T-cell (primary cell): ENCODE data around the gene ERO1B. TPM values are rescaled to one million over a fixed set of nuclear protein-coding genes. Genes with fewer than 3 reads are reported as not detected.
A peak's percentile ranks its signal among the peaks of the same experiment; 100 is the strongest.

Source experiments
- ATAC-seq, 4 experiments: fragments of 200-7000 bp in 3 of 4; fragments of 150-1000 bp in 1 of 4; cut with Tn5 transposase; replicated peaks in 1 of 4; 1 replicate in 3 of 4; 2 replicates in 1 of 4; pipeline ENCODE4 v1.10.0; 2021; ENCODE audit warnings: moderate library complexity in 3 of 4, mild to moderate bottlenecking in 2 of 4, moderate number of reproducible peaks in 1 of 4
- CTCF ChIA-PET, 2 donors: fragments of 300-600 bp; sonication (Branson Sonifier 250); formaldehyde crosslinking; loops; one replicate each; lab custom pipeline; 2022; ENCODE audit warnings: antibody characterized with exemption in 2 of 2; lab: Charles Lee
- POLR2A ChIA-PET, 2 donors: fragments of 300-600 bp; sonication (Branson Sonifier 250); formaldehyde crosslinking; loops; one replicate each; lab custom pipeline; 2022; ENCODE audit warnings: antibody characterized with exemption in 2 of 2; lab: Charles Lee
- DNase-seq, 35 experiments: peaks; one replicate each; pipeline versions ENCODE4 v3.0.0 to v3.0.0-alpha.2; 2013 to 2023
- H3K27ac ChIP-seq: one replicate; pipeline ENCODE4 v1.5.1; 2013; ENCODE audit warnings: low read length
- H3K27me3 ChIP-seq, 2 experiments: replicated peaks in 1 of 2; 1 replicate in 1 of 2; 2 replicates in 1 of 2; pipeline versions ENCODE4 v1.6.1 to v1.7.0; 2013; ENCODE audit warnings: low read length in 1 of 2, mixed read lengths in 1 of 2; ENCODE audit not compliant: control insufficient read depth in 2 of 2, insufficient read depth in 2 of 2; ENCODE audit errors: extremely low read depth in 1 of 2
- H3K36me3 ChIP-seq, 2 donors: 1 replicate in 1 of 2; 2 replicates in 1 of 2; pipeline versions ENCODE4 v1.6.1 to v1.7.0; 2013; ENCODE audit warnings: low read length in 1 of 2; ENCODE audit not compliant: control insufficient read depth in 2 of 2, insufficient read depth in 1 of 2; ENCODE audit errors: extremely low read depth in 1 of 2
- H3K4me1 ChIP-seq, 2 experiments: 1 replicate in 1 of 2; 2 replicates in 1 of 2; pipeline versions ENCODE4 v1.6.1 to v1.7.0; 2013; ENCODE audit warnings: low read length in 2 of 2, mixed read lengths in 1 of 2; ENCODE audit not compliant: insufficient read depth in 2 of 2, control insufficient read depth in 1 of 2; ENCODE audit errors: extremely low read depth in 1 of 2
- H3K4me3 ChIP-seq, 2 donors: 1 replicate in 1 of 2; 2 replicates in 1 of 2; pipeline versions ENCODE4 v1.5.1 to v1.7.0; 2013; ENCODE audit warnings: mild to moderate bottlenecking in 2 of 2, low read length in 1 of 2, moderate library complexity in 1 of 2; ENCODE audit not compliant: control insufficient read depth in 1 of 2; ENCODE audit errors: extremely low read depth in 1 of 2
- H3K9me3 ChIP-seq: 2 replicates; pipeline ENCODE4 v1.7.0; 2013
- H3K27ac Mint-ChIP-seq, 2 donors: one replicate each; pipeline ENCODE4 v1.8.0; 2020 to 2021; ENCODE audit warnings: mild to moderate bottlenecking in 2 of 2, mixed read lengths in 2 of 2
- H3K27me3 Mint-ChIP-seq, 2 donors: one replicate each; pipeline ENCODE4 v1.8.0; 2021 to 2022; ENCODE audit warnings: mixed read lengths in 2 of 2
- H3K36me3 Mint-ChIP-seq: one replicate; pipeline ENCODE4 v1.8.0; 2021; ENCODE audit warnings: mixed read lengths
- H3K4me1 Mint-ChIP-seq, 3 donors: one replicate each; pipeline ENCODE4 v1.8.0; 2020 to 2022; ENCODE audit warnings: mixed read lengths in 3 of 3, mild to moderate bottlenecking in 1 of 3
- H3K4me3 Mint-ChIP-seq, 3 donors: one replicate each; pipeline ENCODE4 v1.8.0; 2020 to 2022; ENCODE audit warnings: mild to moderate bottlenecking in 3 of 3, mixed read lengths in 3 of 3, moderate library complexity in 3 of 3
- H3K9me3 Mint-ChIP-seq, 3 donors: one replicate each; pipeline ENCODE4 v1.8.0; 2020 to 2022; ENCODE audit warnings: mixed read lengths in 3 of 3
- WGBS: methylation state at CpG from one replicate; pipeline ENCODE4 v1.1.5; 2013; ENCODE audit warnings: missing lambda C conversion rate; ENCODE audit not compliant: insufficient coverage; 5-methylcytosine and 5-hydroxymethylcytosine counted together
- total RNA-seq, 35 experiments: library from RNA in 6 of 35; stranded (reverse) in 6 of 35; fragments of 120-200 nt in 1 of 35; gene quantifications; one replicate each; pipeline versions ENCODE4 v1.2.1 to v1.2.4 and lab custom pipeline; 2013 to 2026

Gene ERO1B
- total RNA-seq, 5 donors from 2014 or later (not counting 1 experiment from before 2014, with no cell fraction given): 11.3 to 15.4 (median 12.4) TPM

DNA sequence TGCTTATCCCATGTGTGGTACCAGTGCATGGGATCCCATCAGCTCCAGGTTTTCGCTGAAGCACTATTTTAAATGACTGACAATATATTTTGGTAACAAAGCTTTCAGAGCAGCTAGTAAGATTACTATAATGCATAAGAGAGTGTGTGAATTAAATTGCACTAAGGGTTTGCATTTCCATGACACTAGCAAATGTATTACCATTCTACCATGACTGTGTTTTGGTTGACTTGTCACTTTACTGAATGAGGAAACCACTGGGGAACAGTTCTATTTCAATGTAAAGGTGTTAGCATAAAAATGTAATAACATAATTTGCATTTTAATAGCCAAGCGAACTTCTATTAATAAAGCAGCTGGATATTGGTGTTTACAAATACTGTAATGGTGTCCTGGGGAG, 31.7 kb upstream of the ERO1B start:
- ChIA-PET POLR2A (no interaction called here), CTCF (no interaction called here)
- Mint-ChIP-seq H3K27ac (no peak overlapping the region), H3K4me3 (no peak overlapping the region), H3K4me1 (no peaks in the 10 kb centered on the region), H3K9me3 (no peaks in the 10 kb centered on the region), H3K27me3 (peaks cover 7 to 13% of the 10 kb centered on the region in 2 donors), H3K36me3 (no peaks in the 10 kb centered on the region)
- no CpG with 5 or more reads among the region's 2 CpGs for WGBS
- Histone ChIP-seq H3K4me3 (no peak overlapping the region), H3K4me1 (no peaks in the 10 kb centered on the region), H3K9me3 (no peaks in the 10 kb centered on the region), H3K27ac (no peak overlapping the region), H3K36me3 (no peaks in the 10 kb centered on the region), H3K27me3 (peaks cover 0 to 4% of the 10 kb centered on the region in 2 experiments)
- ATAC-seq (no peak), DNase-seq (no peak)

DNA sequence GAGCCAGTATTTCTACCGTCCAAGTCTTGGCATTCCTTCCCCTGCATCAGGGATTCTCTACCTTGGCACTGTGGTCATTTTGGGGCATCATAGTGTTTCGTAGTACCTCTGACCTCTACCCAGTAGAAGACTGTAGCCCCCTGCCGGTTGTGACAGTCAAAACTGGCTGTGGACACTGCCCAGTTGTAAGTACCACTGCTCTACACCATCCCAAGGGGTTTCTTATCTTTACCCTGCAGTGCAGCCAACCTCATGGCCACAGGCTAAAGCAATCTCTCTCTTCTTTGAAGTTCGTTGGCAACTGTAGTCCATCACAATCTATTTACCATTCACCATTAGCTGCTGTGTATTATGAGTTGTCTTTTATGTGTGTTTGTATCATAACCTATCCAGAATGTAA, 29.3 kb upstream of the ERO1B start:
- DNase-seq: no peak
- peaks cover 7 to 12% of the 10 kb centered on the region in 2 donors for H3K27me3 Mint-ChIP-seq
- no peak overlapping the region for H3K27ac Mint-ChIP-seq
- Histone ChIP-seq H3K9me3 (no peaks in the 10 kb centered on the region), H3K36me3 (no peaks in the 10 kb centered on the region), H3K27ac (no peak overlapping the region), H3K4me3 (no peak overlapping the region), H3K27me3 (peaks cover 0 to 4% of the 10 kb centered on the region in 2 experiments), H3K4me1 (no peaks in the 10 kb centered on the region)
- 94% methylated on average over 2 of the region's 4 CpGs for WGBS
- H3K4me1 Mint-ChIP-seq: no peaks in the 10 kb centered on the region
- no peak for ATAC-seq
- no peaks in the 10 kb centered on the region for H3K9me3 Mint-ChIP-seq
- ChIA-PET CTCF (interaction anchor here in 1 of 2 donors (0.6 kb wide), 1 partner anchor 157 kb away, joined by 3 read pairs; no protein-coding TSS in a partner anchor), POLR2A (interaction anchor here in 1 of 2 donors (0.6 kb wide), 1 partner anchor 106 kb away, joined by 3 read pairs; no protein-coding TSS in a partner anchor)
- H3K4me3 Mint-ChIP-seq: no peak overlapping the region
- H3K36me3 Mint-ChIP-seq: no peaks in the 10 kb centered on the region

- H3K9me3 Mint-ChIP-seq: no peaks in the 10 kb centered on the region
- no peak overlapping the region for H3K4me3 Mint-ChIP-seq
- ATAC-seq (no peak), DNase-seq (no peak)
- H3K27me3 Mint-ChIP-seq: peaks cover 4 to 7% of the 10 kb centered on the region in 2 donors
- H3K4me3 ChIP-seq: no peak overlapping the region
- CTCF ChIA-PET: no interaction called here
- 100% methylated on average over 1 of the region's 5 CpGs for WGBS
- POLR2A ChIA-PET: no interaction called here
- no peak overlapping the region for H3K27ac ChIP-seq
- no peaks in the 10 kb centered on the region for H3K36me3 Mint-ChIP-seq
- no peak overlapping the region for H3K27ac Mint-ChIP-seq
- H3K36me3 ChIP-seq: no peaks in the 10 kb centered on the region
- H3K27me3 ChIP-seq: no peaks in the 10 kb centered on the region
- H3K9me3 ChIP-seq: no peaks in the 10 kb centered on the region
- H3K4me1 Mint-ChIP-seq: no peaks in the 10 kb centered on the region
- no peaks in the 10 kb centered on the region for H3K4me1 ChIP-seq
These were observed 27.1 kb upstream of the ERO1B start for GRCh38 chr1:236308827-236309226.

DNA sequence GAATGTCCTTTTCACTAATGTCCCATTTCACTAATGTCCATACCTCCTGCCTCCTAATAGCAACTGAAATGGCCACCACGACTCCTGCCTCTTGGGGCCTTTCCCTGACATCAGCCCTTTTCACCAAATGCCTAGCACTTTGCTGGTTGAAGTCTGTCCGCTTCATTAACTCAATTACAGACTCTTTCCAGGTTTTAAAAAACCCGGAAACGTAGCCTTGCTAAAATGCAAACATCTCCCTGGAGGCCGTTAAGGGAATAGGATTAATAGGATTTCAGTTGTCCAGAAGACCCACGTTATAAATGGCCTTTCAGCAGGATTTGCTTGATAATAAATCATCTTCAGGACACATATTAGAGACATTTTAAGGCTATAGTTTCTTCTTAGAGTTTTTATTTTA, 25.7 kb upstream of the ERO1B start:
- WGBS: no CpG with 5 or more reads among the region's 6 CpGs
- Histone ChIP-seq H3K9me3 (no peaks in the 10 kb centered on the region), H3K27me3 (no peaks in the 10 kb centered on the region), H3K4me1 (no peaks in the 10 kb centered on the region), H3K4me3 (no peak overlapping the region), H3K27ac (no peak overlapping the region), H3K36me3 (no peaks in the 10 kb centered on the region)
- Mint-ChIP-seq H3K27me3 (peaks cover 4 to 5% of the 10 kb centered on the region in 2 donors), H3K4me1 (no peaks in the 10 kb centered on the region), H3K36me3 (no peaks in the 10 kb centered on the region), H3K9me3 (no peaks in the 10 kb centered on the region), H3K4me3 (no peak overlapping the region), H3K27ac (no peak overlapping the region)
- POLR2A ChIA-PET: no interaction called here
- no peak for ATAC-seq
- no peak for DNase-seq
- CTCF ChIA-PET: interaction anchor here in 1 of 2 donors (0.6 kb wide), 1 partner anchor 202 kb away, joined by 3 read pairs; no protein-coding TSS in a partner anchor

DNA sequence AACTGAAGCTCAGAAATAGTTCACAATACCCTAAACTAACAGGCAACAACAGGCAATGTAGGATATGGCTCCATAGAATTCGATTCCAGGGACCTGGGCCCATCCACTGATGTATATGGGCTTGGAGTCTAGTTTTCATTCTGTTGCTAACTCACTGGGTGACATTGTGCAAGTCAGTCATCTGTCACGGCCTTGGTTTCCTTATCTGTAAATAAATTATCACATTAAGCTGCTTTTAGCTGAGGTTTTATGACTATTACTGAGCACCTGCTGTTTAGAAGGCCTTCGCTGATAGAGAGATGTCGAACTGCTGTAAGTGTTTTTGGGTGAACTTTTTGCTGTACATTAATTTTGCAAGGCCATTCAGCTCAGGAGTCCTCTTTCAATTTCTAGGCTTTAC, 22.9 kb upstream of the ERO1B start:
- no peak for ATAC-seq
- CTCF ChIA-PET: interaction anchor here in 1 of 2 donors (0.6 to 1.0 kb wide), 2 partner anchors 11 to 121 kb away, joined by 3 to 4 read pairs; no protein-coding TSS in a partner anchor
- H3K9me3 Mint-ChIP-seq: no peaks in the 10 kb centered on the region

GRCh38 chr1:236303675-236304074, 21.9 kb upstream of the ERO1B start:
- Mint-ChIP-seq H3K4me3 (no peak overlapping the region), H3K27ac (no peak overlapping the region), H3K27me3 (no peaks in the 10 kb centered on the region), H3K36me3 (no peaks in the 10 kb centered on the region), H3K4me1 (no peaks in the 10 kb centered on the region), H3K9me3 (no peaks in the 10 kb centered on the region)
- POLR2A ChIA-PET: no interaction called here
- Histone ChIP-seq H3K27me3 (no peaks in the 10 kb centered on the region), H3K4me3 (no peak overlapping the region), H3K4me1 (no peaks in the 10 kb centered on the region), H3K27ac (no peak overlapping the region), H3K9me3 (no peaks in the 10 kb centered on the region), H3K36me3 (no peaks in the 10 kb centered on the region)
- peak in 13 of 35 experiments; percentile 3 to 26 (median 14) for DNase-seq
- WGBS: 69% methylated on average over 2 of the region's 4 CpGs
- CTCF ChIA-PET: no interaction called here
- ATAC-seq: peak in 2 of 4 experiments; percentile 60 to 61

More for the DNA sequence above, 22.9 kb upstream of the ERO1B start:
- Histone ChIP-seq H3K4me3 (no peak overlapping the region), H3K27ac (no peak overlapping the region), H3K36me3 (no peaks in the 10 kb centered on the region), H3K27me3 (no peaks in the 10 kb centered on the region), H3K4me1 (no peaks in the 10 kb centered on the region), H3K9me3 (no peaks in the 10 kb centered on the region)
- no peak for DNase-seq
- 100% methylated on average over 2 of the region's 4 CpGs for WGBS
- H3K27ac Mint-ChIP-seq: no peak overlapping the region
- POLR2A ChIA-PET: interaction anchor here in 1 of 2 donors (0.5 kb wide), 1 partner anchor 9 kb away, joined by 3 read pairs; no protein-coding TSS in a partner anchor
- H3K36me3 Mint-ChIP-seq: no peaks in the 10 kb centered on the region
- H3K4me3 Mint-ChIP-seq: no peak overlapping the region
- no peaks in the 10 kb centered on the region for H3K4me1 Mint-ChIP-seq
- no peaks in the 10 kb centered on the region for H3K27me3 Mint-ChIP-seq
